GM19438 (cell line): Measurements from ENCODE around the gene WDFY1.

ENCODE experiments used
- ATAC-seq: cut with Tn5 transposase; IDR thresholded peaks from one replicate; pipeline ENCODE4 v1.9.1; 2021; ENCODE audit warnings: low read depth; ENCODE audit not compliant: unreplicated experiment

The WDFY1 gene

GRCh38 chr2:223944703-223945531 is at the start of gene WDFY1:
TSS of gene WDFY1 (minus strand) at chr2:223945335. CDS start at chr2:223945284, 51 bp downstream.
- ATAC-seq = peak; percentile 83

- no peak for ATAC-seq
These were observed 49.5 kb upstream of the WDFY1 start for GRCh38 chr2:223994562-223995162.

- peak; percentile 73 for ATAC-seq
These were observed 48.6 kb upstream of the WDFY1 start for GRCh38 chr2:223993634-223994232.

- ATAC-seq = no peak
These were observed 46.5 kb upstream of the WDFY1 start for GRCh38 chr2:223991611-223992010.

- no peak for ATAC-seq
These were observed 44.7 kb upstream of the WDFY1 start for GRCh38 chr2:223989856-223990232.

- no peak for ATAC-seq
These were observed 44.2 kb upstream of the WDFY1 start for GRCh38 chr2:223989206-223989855.

GRCh38 chr2:223981241-223981640 is 36.1 kb upstream of the WDFY1 start:
- no peak for ATAC-seq

- ATAC-seq = no peak
These were observed 35.7 kb upstream of the WDFY1 start for GRCh38 chr2:223980803-223981202.

GRCh38 chr2:223980397-223980735 is 35.2 kb upstream of the WDFY1 start:
- ATAC-seq = no peak

GRCh38 chr2:223979730-223980396 is 34.7 kb upstream of the WDFY1 start:
- no peak for ATAC-seq

- ATAC-seq = no peak
These were observed 33.3 kb upstream of the WDFY1 start for GRCh38 chr2:223978451-223978850.

- ATAC-seq = no peak
These were observed 31.6 kb upstream of the WDFY1 start for GRCh38 chr2:223976635-223977226.

GRCh38 chr2:223973606-223974005 is 28.5 kb upstream of the WDFY1 start:
- ATAC-seq = no peak

- ATAC-seq = no peak
These were observed 27.5 kb upstream of the WDFY1 start for GRCh38 chr2:223972656-223973102.

- no peak for ATAC-seq
These were observed 26.6 kb upstream of the WDFY1 start for GRCh38 chr2:223971731-223972130.

GRCh38 chr2:223970343-223971128 is 25.4 kb upstream of the WDFY1 start:
- peak; percentile 66 for ATAC-seq

- ATAC-seq = no peak
These were observed 24.7 kb upstream of the WDFY1 start for GRCh38 chr2:223969856-223970255.

- ATAC-seq = no peak
These were observed 24.2 kb upstream of the WDFY1 start for GRCh38 chr2:223969315-223969714.

GRCh38 chr2:223967981-223968380 is 22.8 kb upstream of the WDFY1 start:
- no peak for ATAC-seq

- ATAC-seq = no peak
These were observed 14.6 kb upstream of the WDFY1 start for GRCh38 chr2:223959688-223960087.
